Activated T-cell treated with anti-CD3 and anti-CD28 coated beads, Interleukin-2, amount 50 U/mL, for 72 hours (primary cell): ENCODE data around the gene SLAMF7. TPM values are rescaled to one million over a fixed set of nuclear protein-coding genes. Genes with fewer than 3 reads are reported as not detected.
"Not testable (repeated sequence)": the region's sequence is repeated elsewhere in the genome, so short reads cannot be mapped to it uniquely, and the experiment has no call there.

ENCODE experiments used
- ATAC-seq, 2 donors: fragments of 150-1000 bp; cut with Tn5 transposase; replicated peaks in 1 of 2; 2 replicates each; pipeline ENCODE4 v1.10.0; 2021; ENCODE audit warnings: moderate library complexity in 2 of 2, mild to moderate bottlenecking in 1 of 2
- DNase-seq, 2 donors: peaks; one replicate each; pipeline ENCODE4 v3.0.0; 2021 to 2022; ENCODE audit warnings: mixed read lengths in 1 of 2
- H3K27ac Mint-ChIP-seq: one replicate; pipeline ENCODE4 v1.8.0; 2022; ENCODE audit warnings: mild to moderate bottlenecking, moderate library complexity, mixed read lengths
- H3K27me3 Mint-ChIP-seq: one replicate; pipeline ENCODE4 v1.8.0; 2022; ENCODE audit warnings: low read depth, mixed read lengths
- H3K36me3 Mint-ChIP-seq, 2 donors: one replicate each; pipeline ENCODE4 v1.8.0; 2022; ENCODE audit warnings: mixed read lengths in 2 of 2, mild to moderate bottlenecking in 1 of 2; ENCODE audit not compliant: insufficient read depth in 2 of 2
- H3K4me1 Mint-ChIP-seq: one replicate; pipeline ENCODE4 v1.8.0; 2022; ENCODE audit warnings: low read depth, mixed read lengths
- H3K4me3 Mint-ChIP-seq, 2 donors: one replicate each; pipeline ENCODE4 v1.8.0; 2022; ENCODE audit warnings: mild to moderate bottlenecking in 2 of 2, mixed read lengths in 2 of 2, moderate library complexity in 2 of 2
- H3K9me3 Mint-ChIP-seq, 2 donors: one replicate each; pipeline ENCODE4 v1.8.0; 2022; ENCODE audit warnings: mixed read lengths in 2 of 2
- total RNA-seq, 2 donors: library from RNA; stranded (reverse); gene quantifications; one replicate each; pipeline ENCODE4 v1.2.3, GENCODE V29; 2022

Gene SLAMF7
- total RNA-seq, 2 donors from 2014 or later: 42.6 to 68.3 TPM

GRCh38 chr1:160711602-160712311 lies 27.3 kb upstream of the SLAMF7 start, which contains the start of gene CD48:
TSS of gene CD48 (minus strand) at chr1:160711822. CDS start at chr1:160711763, 59 bp downstream.
- peak; percentile 49 to 67 for DNase-seq
- Mint-ChIP-seq H3K27ac (no peak within 1 kb of the TSS), H3K27me3 (no peaks in the 10 kb centered on the region), H3K9me3 (no peaks in the 10 kb centered on the region), H3K36me3 (peaks cover 5% of the 10 kb centered on the region in 2 donors), H3K4me3 (no peak within 1 kb of the TSS), H3K4me1 (peaks cover 35% of the 10 kb centered on the region)
- peak; percentile 34 to 65 for ATAC-seq

GRCh38 chr1:160712525-160713080 lies 26.4 kb upstream of the SLAMF7 start:
- not testable (repeated sequence) for H3K36me3 Mint-ChIP-seq, H3K4me3 Mint-ChIP-seq, H3K27ac Mint-ChIP-seq, H3K27me3 Mint-ChIP-seq, H3K9me3 Mint-ChIP-seq
- DNase-seq (peak; percentile 39 to 43), ATAC-seq (peak; percentile 44 to 45)
- H3K4me1 Mint-ChIP-seq: peaks cover 44% of the 10 kb centered on the region

GRCh38 chr1:160713161-160713560 lies 25.9 kb upstream of the SLAMF7 start:
- Mint-ChIP-seq H3K27me3 (no peaks in the 10 kb centered on the region), H3K4me3 (no peak overlapping the region), H3K9me3 (no peaks in the 10 kb centered on the region), H3K36me3 (peaks cover 5% of the 10 kb centered on the region in 2 donors), H3K27ac (no peak overlapping the region), H3K4me1 (peaks cover 49% of the 10 kb centered on the region)
- DNase-seq (no peak), ATAC-seq (no peak)

- not testable (repeated sequence) for DNase-seq, H3K9me3 Mint-ChIP-seq, H3K4me3 Mint-ChIP-seq, H3K27ac Mint-ChIP-seq, H3K36me3 Mint-ChIP-seq, H3K27me3 Mint-ChIP-seq
- ATAC-seq: peak in 1 of 2 donors; percentile 50
- peaks cover 54% of the 10 kb centered on the region for H3K4me1 Mint-ChIP-seq
Observed at GRCh38 chr1:160714034-160714648, 24.9 kb upstream of the SLAMF7 start.

- Mint-ChIP-seq H3K4me3 (no peak overlapping the region), H3K4me1 (peaks cover 64% of the 10 kb centered on the region), H3K36me3 (peaks cover 0 to 2% of the 10 kb centered on the region in 2 donors), H3K9me3 (no peaks in the 10 kb centered on the region), H3K27me3 (no peaks in the 10 kb centered on the region), H3K27ac (no peak overlapping the region)
- ATAC-seq (no peak), DNase-seq (no peak)
Observed at GRCh38 chr1:160716013-160716412, 23.0 kb upstream of the SLAMF7 start.

GRCh38 chr1:160717306-160717705 lies 21.7 kb upstream of the SLAMF7 start:
- peak; percentile 60 to 72 for ATAC-seq
- Mint-ChIP-seq H3K4me1 (peaks cover 64% of the 10 kb centered on the region), H3K9me3 (no peaks in the 10 kb centered on the region), H3K27me3 (no peaks in the 10 kb centered on the region), H3K27ac (no peak overlapping the region), H3K36me3 (no peaks in the 10 kb centered on the region), H3K4me3 (peak overlapping the region; percentile 2 to 41)
- no peak for DNase-seq

- no peaks in the 10 kb centered on the region for H3K27me3 Mint-ChIP-seq
- no peaks in the 10 kb centered on the region for H3K9me3 Mint-ChIP-seq
- DNase-seq (no peak), ATAC-seq (no peak)
- H3K27ac Mint-ChIP-seq: peak overlapping the region; percentile 14
- H3K4me3 Mint-ChIP-seq: no peak overlapping the region
- H3K36me3 Mint-ChIP-seq: no peaks in the 10 kb centered on the region
- peaks cover 64% of the 10 kb centered on the region for H3K4me1 Mint-ChIP-seq
Observed at GRCh38 chr1:160718210-160718609, 20.8 kb upstream of the SLAMF7 start.

- H3K4me3 Mint-ChIP-seq: no peak overlapping the region
- H3K4me1 Mint-ChIP-seq: peaks cover 58% of the 10 kb centered on the region
- H3K9me3 Mint-ChIP-seq: no peaks in the 10 kb centered on the region
- no peak overlapping the region for H3K27ac Mint-ChIP-seq
- ATAC-seq (no peak), DNase-seq (no peak)
- H3K36me3 Mint-ChIP-seq: no peaks in the 10 kb centered on the region
- H3K27me3 Mint-ChIP-seq: no peaks in the 10 kb centered on the region
Observed at GRCh38 chr1:160720356-160721085, 18.5 kb upstream of the SLAMF7 start.

GRCh38 chr1:160721473-160721872 lies 17.6 kb upstream of the SLAMF7 start:
- H3K36me3 Mint-ChIP-seq: no peaks in the 10 kb centered on the region
- no peaks in the 10 kb centered on the region for H3K27me3 Mint-ChIP-seq
- H3K9me3 Mint-ChIP-seq: no peaks in the 10 kb centered on the region
- DNase-seq: no peak
- no peak overlapping the region for H3K4me3 Mint-ChIP-seq
- H3K4me1 Mint-ChIP-seq: peaks cover 49% of the 10 kb centered on the region
- H3K27ac Mint-ChIP-seq: no peak overlapping the region
- no peak for ATAC-seq

GRCh38 chr1:160722726-160723125 lies 16.3 kb upstream of the SLAMF7 start:
- peak overlapping the region; percentile 23 to 57 for H3K4me3 Mint-ChIP-seq
- no peaks in the 10 kb centered on the region for H3K36me3 Mint-ChIP-seq
- no peaks in the 10 kb centered on the region for H3K27me3 Mint-ChIP-seq
- H3K4me1 Mint-ChIP-seq: peaks cover 36% of the 10 kb centered on the region
- ATAC-seq (peak in 1 of 2 donors; percentile 29), DNase-seq (no peak)
- H3K9me3 Mint-ChIP-seq: no peaks in the 10 kb centered on the region
- no peak overlapping the region for H3K27ac Mint-ChIP-seq

- Mint-ChIP-seq H3K27me3 (no peaks in the 10 kb centered on the region), H3K27ac (no peak overlapping the region), H3K4me3 (no peak overlapping the region), H3K36me3 (no peaks in the 10 kb centered on the region), H3K4me1 (peaks cover 30% of the 10 kb centered on the region), H3K9me3 (no peaks in the 10 kb centered on the region)
- ATAC-seq (no peak), DNase-seq (no peak)
Observed at GRCh38 chr1:160723332-160723731, 15.7 kb upstream of the SLAMF7 start.

GRCh38 chr1:160724465-160725242 lies 14.4 kb upstream of the SLAMF7 start:
- ATAC-seq (peak; percentile 62 to 74), DNase-seq (peak in 1 of 2 donors; percentile 44)
- peaks cover 27% of the 10 kb centered on the region for H3K4me1 Mint-ChIP-seq
- no peaks in the 10 kb centered on the region for H3K36me3 Mint-ChIP-seq
- no peaks in the 10 kb centered on the region for H3K9me3 Mint-ChIP-seq
- no peak overlapping the region for H3K4me3 Mint-ChIP-seq
- no peak overlapping the region for H3K27ac Mint-ChIP-seq
- no peaks in the 10 kb centered on the region for H3K27me3 Mint-ChIP-seq
